ENCODE results near the gene COL12A1. TPM values are rescaled to one million over a fixed set of nuclear protein-coding genes. Genes with fewer than 3 reads are reported as not detected.

COL12A1 gene
- total RNA-seq, 1 donor, result 1,591 TPM

DNA sequence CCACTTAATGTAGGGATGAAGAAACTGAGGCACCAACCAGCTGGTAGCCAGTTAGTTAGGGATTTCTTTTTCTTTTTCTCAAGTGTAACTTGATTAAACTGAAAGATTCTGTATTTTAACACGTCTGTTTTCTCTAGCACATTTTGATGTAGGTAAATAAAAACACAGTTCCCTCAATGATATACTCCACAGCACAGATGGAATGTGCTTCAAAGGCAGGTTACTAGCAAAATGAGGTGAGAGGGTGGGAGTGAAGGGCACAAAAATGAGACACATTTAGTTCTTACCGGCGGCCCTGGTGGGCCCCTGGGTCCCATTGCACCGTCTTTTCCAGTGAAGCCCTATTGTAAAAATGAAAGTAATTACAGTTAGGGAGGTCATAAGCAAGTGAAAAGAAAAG, 108.9 kb downstream of the COL12A1 start:
- TF ChIP-seq, protein P1, sequence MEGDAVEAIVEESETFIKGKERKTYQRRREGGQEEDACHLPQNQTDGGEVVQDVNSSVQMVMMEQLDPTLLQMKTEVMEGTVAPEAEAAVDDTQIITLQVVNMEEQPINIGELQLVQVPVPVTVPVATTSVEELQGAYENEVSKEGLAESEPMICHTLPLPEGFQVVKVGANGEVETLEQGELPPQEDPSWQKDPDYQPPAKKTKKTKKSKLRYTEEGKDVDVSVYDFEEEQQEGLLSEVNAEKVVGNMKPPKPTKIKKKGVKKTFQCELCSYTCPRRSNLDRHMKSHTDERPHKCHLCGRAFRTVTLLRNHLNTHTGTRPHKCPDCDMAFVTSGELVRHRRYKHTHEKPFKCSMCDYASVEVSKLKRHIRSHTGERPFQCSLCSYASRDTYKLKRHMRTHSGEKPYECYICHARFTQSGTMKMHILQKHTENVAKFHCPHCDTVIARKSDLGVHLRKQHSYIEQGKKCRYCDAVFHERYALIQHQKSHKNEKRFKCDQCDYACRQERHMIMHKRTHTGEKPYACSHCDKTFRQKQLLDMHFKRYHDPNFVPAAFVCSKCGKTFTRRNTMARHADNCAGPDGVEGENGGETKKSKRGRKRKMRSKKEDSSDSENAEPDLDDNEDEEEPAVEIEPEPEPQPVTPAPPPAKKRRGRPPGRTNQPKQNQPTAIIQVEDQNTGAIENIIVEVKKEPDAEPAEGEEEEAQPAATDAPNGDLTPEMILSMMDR (IDR thresholded peaks at IDR 0.05; ENCODE audit: extremely low read depth, low read depth, low read length), result no peak
- no peaks in the 10 kb centered on the region for H4K20me1 ChIP-seq (ENCODE audit: insufficient read depth, low read length)
- H3K79me2 ChIP-seq (ENCODE audit: insufficient read depth, low read length), result no peaks in the 10 kb centered on the region
- peak overlapping the region; percentile 10 for H3K27ac ChIP-seq (ENCODE audit: low read depth, low read length)
- no peak overlapping the region for H3K4me3 ChIP-seq (ENCODE audit: insufficient read depth, low read length)
- H2AFZ ChIP-seq (ENCODE audit: low read length), result no peak overlapping the region
- no peak for DNase-seq (ENCODE audit: insufficient read length, low spot score, missing footprints)
- H3K4me1 ChIP-seq (ENCODE audit: insufficient read depth, low read length), result peaks cover 70% of the 10 kb centered on the region
- peaks cover 75% of the 10 kb centered on the region for H3K36me3 ChIP-seq (ENCODE audit: insufficient read depth, low read length)
- no peak overlapping the region for H3K4me2 ChIP-seq (ENCODE audit: insufficient read depth, low read length)
- no peaks in the 10 kb centered on the region for H3K27me3 ChIP-seq (ENCODE audit: insufficient read depth, low read length)
- H3K9me3 ChIP-seq (ENCODE audit: low read depth, low read length), result no peaks in the 10 kb centered on the region

GRCh38 chr6:75094614-75095200, 111.1 kb downstream of the COL12A1 start:
- Histone ChIP-seq H3K4me2 (ENCODE audit: insufficient read depth, low read length) (peak overlapping the region; percentile 59), H3K27ac (ENCODE audit: low read depth, low read length) (peak overlapping the region; percentile 89), H3K9me3 (ENCODE audit: low read depth, low read length) (no peaks in the 10 kb centered on the region), H4K20me1 (ENCODE audit: insufficient read depth, low read length) (no peaks in the 10 kb centered on the region), H3K4me1 (ENCODE audit: insufficient read depth, low read length) (peaks cover 56% of the 10 kb centered on the region), H2AFZ (ENCODE audit: low read length) (no peak overlapping the region), H3K36me3 (ENCODE audit: insufficient read depth, low read length) (peaks cover 76% of the 10 kb centered on the region), H3K4me3 (ENCODE audit: insufficient read depth, low read length) (no peak overlapping the region), H3K79me2 (ENCODE audit: insufficient read depth, low read length) (no peaks in the 10 kb centered on the region), H3K27me3 (ENCODE audit: insufficient read depth, low read length) (no peaks in the 10 kb centered on the region)
- TF ChIP-seq, protein P1 (IDR thresholded peaks at IDR 0.05; ENCODE audit: extremely low read depth, low read depth, low read length), result peak; percentile 13
- peak; percentile 92 for DNase-seq (ENCODE audit: insufficient read length, low spot score, missing footprints)

GRCh38 chr6:75091467-75092190, 114.2 kb downstream of the COL12A1 start:
- Histone ChIP-seq H3K9me3 (ENCODE audit: low read depth, low read length) (no peaks in the 10 kb centered on the region), H3K27me3 (ENCODE audit: insufficient read depth, low read length) (no peaks in the 10 kb centered on the region), H2AFZ (ENCODE audit: low read length) (no peak overlapping the region), H3K27ac (ENCODE audit: low read depth, low read length) (no peak overlapping the region), H4K20me1 (ENCODE audit: insufficient read depth, low read length) (no peaks in the 10 kb centered on the region), H3K4me2 (ENCODE audit: insufficient read depth, low read length) (no peak overlapping the region), H3K4me3 (ENCODE audit: insufficient read depth, low read length) (no peak overlapping the region), H3K4me1 (ENCODE audit: insufficient read depth, low read length) (peaks cover 37% of the 10 kb centered on the region), H3K79me2 (ENCODE audit: insufficient read depth, low read length) (no peaks in the 10 kb centered on the region), H3K36me3 (ENCODE audit: insufficient read depth, low read length) (peaks cover 83% of the 10 kb centered on the region)
- TF ChIP-seq, protein P1 (IDR thresholded peaks at IDR 0.05; ENCODE audit: extremely low read depth, low read depth, low read length), result no peak
- peak; percentile 64 for DNase-seq (ENCODE audit: insufficient read length, low spot score, missing footprints)

- H2AFZ ChIP-seq (ENCODE audit: low read length), result no peak overlapping the region
- TF ChIP-seq, protein P1 (IDR thresholded peaks at IDR 0.05; ENCODE audit: extremely low read depth, low read depth, low read length), result no peak
- H3K4me2 ChIP-seq (ENCODE audit: insufficient read depth, low read length), result no peak overlapping the region
- H4K20me1 ChIP-seq (ENCODE audit: insufficient read depth, low read length), result no peaks in the 10 kb centered on the region
- DNase-seq (ENCODE audit: insufficient read length, low spot score, missing footprints), result no peak
- H3K4me1 ChIP-seq (ENCODE audit: insufficient read depth, low read length), result peaks cover 32% of the 10 kb centered on the region
- no peak overlapping the region for H3K4me3 ChIP-seq (ENCODE audit: insufficient read depth, low read length)
- no peaks in the 10 kb centered on the region for H3K79me2 ChIP-seq (ENCODE audit: insufficient read depth, low read length)
- no peaks in the 10 kb centered on the region for H3K9me3 ChIP-seq (ENCODE audit: low read depth, low read length)
- peaks cover 84% of the 10 kb centered on the region for H3K36me3 ChIP-seq (ENCODE audit: insufficient read depth, low read length)
- H3K27me3 ChIP-seq (ENCODE audit: insufficient read depth, low read length), result no peaks in the 10 kb centered on the region
- H3K27ac ChIP-seq (ENCODE audit: low read depth, low read length), result no peak overlapping the region
Measured at GRCh38 chr6:75090576-75090975, 115.3 kb downstream of the COL12A1 start.
